HTR-8/SVneo (cell line): Measurements from ENCODE around the gene UBE2B.
"Not testable (repeated sequence)": the region's sequence is repeated elsewhere in the genome, so short reads cannot be mapped to it uniquely, and the experiment has no call there.

Source experiments
- DNase-seq: peaks from one replicate; pipeline ENCODE4 v3.0.0; 2011; ENCODE audit warnings: low spot score, mixed read lengths; ENCODE audit not compliant: insufficient read length
- FAIRE-seq: peaks from 2 replicates; lab custom pipeline; 2011; peaks lifted over from hg19 to GRCh38; lab: Jason Lieb, UNC

Gene UBE2B

GRCh38 chr5:134396274-134396673, 24.9 kb downstream of the UBE2B start:
- FAIRE-seq = no peak
- DNase-seq = no peak

GRCh38 chr5:134397196-134397595, 25.8 kb downstream of the UBE2B start:
- FAIRE-seq (no peak), DNase-seq (no peak)

DNA sequence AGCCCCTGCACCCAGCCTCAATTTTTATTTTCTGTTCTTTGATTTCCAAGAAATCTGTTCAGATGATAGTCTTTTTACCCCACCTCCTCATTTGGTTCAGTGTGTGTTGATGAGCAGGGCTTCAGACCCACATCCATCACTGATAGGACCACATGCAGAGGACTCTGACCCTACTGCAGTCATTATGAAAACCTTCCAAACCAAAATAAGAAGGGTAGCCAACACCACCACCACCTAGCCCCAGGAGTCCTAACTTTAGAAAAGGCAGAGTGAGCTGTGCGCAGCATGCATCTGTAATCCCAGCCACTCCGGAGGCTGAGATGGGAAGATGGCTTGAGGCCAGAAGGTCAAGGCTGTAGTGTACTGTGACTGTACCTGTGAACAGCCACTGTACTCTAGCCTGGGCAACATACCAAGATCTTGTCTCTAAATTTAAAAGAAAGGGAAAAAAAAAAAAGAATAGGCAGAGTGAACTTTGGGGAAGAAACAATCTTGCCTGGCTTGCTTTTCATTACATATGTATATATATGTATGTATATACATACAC, 27.3 kb downstream of the UBE2B start:
- FAIRE-seq (no peak), DNase-seq (no peak)

DNA sequence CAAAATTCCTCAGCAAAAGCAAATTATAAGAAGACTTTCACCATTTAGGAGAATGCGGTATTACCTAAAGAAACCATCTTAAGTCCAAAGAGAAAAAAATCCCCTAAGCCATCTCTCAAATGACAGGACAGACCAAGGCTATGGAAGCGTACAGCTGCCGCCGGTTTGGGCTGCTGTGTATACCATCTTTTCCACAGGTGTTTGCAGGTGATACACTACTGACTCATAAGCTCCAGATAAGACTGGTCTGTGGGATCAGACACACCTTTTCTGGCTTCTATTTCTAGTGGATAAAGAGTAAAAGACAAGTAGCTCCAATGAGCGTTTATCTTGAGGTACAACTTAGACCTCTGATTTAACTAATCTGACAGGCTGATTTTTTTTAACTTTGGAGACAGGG, 32.6 kb downstream of the UBE2B start:
- FAIRE-seq (no peak), DNase-seq (no peak)

DNA sequence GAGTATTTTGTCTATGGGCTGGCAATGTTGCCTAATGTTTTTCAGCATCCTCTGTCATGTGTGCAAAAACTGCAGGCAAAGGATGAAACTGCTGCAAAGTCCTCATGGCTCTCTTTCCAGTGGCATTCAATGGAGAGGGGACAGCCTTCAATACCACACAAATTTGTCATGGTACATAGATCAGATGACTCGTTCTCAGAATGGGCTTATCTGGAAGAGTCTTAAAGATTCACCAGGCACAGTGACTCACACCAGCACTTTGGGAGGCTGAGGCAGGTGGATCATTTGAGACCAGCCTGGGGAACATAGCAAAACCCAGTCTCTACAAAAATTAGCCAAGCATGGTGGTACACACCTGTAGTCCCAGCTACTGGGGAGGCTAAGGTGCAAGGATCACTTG, 35.0 kb downstream of the UBE2B start:
- FAIRE-seq (no peak), DNase-seq (no peak)

DNA sequence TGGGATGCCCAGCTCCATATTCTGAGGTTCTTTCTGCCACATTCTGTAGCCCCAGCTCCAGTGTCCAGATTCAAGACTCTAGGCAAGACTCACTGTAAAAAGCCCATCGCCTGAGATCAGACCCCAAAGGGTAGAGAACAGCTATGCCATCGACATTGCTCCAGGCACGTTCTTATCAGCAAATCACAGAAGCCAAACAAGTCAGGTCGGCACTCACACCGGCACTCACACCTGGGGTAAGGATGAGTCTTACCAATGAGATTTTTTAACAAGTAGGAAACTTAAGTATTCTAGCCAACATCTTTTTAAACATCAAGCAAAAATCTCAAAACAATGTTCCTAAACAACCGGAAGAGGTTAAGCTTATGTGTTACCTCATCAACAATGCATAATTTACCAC, 38.0 kb downstream of the UBE2B start:
- FAIRE-seq = no peak
- DNase-seq = no peak

DNA sequence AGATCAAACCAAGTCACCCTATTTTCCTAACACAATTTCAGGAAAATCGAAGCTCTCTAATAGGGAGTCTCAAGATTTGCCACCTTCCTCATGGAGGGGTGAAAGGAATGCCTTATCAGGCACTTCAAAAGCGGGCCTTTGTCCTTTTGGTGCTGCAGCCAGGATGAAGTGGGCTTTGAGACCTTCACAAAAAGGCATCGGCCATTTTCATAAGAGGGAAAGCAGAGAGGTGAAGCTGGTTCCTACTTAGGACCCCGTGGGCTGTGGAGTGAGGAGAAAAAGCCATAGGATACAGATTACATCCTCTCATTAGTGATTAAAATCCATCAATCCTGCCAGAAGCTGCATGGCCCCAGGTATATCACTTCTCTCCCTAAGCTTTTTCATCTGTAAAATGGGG, 39.5 kb downstream of the UBE2B start:
- DNase-seq (no peak), FAIRE-seq (no peak)

DNA sequence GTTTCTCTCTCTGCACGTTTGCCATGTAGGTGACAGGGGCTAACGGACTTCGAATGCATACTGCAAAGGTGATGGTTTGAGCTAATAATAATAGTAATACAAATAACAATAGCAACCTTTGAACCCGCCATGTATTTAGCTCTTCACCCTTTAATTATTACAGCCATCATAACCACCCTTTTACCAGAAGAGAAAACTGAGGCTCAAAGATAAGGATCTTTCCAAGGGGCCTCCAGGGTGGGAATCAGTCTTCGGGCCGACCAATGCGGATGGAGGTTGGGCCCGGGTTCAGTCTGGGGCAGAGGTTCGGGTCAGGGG, 39.8 kb downstream of the UBE2B start:
- DNase-seq = no peak
- no peak for FAIRE-seq

GRCh38 chr5:134411546-134412266, 40.3 kb downstream of the UBE2B start, which contains the start of gene CDKN2AIPNL:
Gene CDKN2AIPNL (minus strand): TSS chr5:134411881. CDS start chr5:134411854, 27 bp downstream.
- peak; percentile 13 for FAIRE-seq
- peak; percentile 88 for DNase-seq

DNA sequence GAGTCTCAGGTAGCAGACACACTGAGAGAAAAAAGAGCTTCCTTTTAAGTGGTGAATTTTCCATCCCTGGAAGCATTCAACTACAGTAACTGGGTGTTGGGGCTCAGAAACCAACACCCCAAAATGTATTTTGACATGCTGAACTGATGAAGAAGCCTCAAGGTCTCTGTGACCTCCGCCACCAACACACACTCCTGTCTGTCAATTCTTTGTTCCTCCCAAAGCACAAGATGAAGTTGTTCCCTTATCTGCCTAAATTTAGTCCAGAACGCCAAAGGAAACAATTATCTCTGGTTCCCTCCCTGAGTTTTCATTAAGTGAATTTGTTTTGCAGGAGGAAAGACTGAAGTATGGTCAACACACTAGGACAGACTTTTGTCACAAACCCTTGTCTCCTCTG, 41.7 kb downstream of the UBE2B start:
- no peak for DNase-seq
- no peak for FAIRE-seq

DNA sequence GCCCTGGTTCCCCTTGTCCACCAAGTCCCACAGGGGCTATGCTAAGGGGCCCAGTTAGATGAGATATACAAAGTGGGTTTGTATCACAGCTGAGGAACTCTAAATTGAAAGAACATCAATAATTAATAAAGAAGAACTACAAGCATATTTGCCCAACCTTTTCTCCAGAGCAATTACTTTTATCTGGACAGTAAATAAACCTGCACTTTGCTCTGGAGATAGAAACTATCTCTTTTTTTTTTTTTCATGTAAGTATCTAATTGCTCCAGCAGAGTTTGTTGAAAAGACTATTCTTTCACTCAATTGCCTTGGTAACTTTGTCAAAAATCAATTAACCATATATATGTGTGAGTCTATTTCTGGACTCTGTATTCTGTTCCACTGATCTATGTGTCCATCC, 46.3 kb downstream of the UBE2B start:
- DNase-seq (no peak), FAIRE-seq (no peak)

DNA sequence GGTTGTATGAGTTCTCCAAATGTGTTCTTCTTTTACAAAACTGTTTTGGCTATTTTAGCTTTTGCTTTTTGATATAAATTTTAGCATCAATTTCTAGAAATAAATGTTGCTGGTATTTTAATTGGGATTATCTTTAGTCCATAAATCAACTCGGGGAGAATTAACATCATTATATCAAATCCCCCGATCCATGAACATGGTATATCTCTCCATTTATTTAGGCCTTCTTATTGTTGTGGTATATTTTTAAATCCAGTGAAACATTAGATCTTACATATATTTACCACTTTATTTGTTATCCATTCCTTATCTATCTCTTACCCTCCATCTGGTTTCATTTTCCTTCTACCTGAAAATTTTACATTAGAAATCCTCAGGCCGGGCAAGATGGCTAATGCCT, 47.6 kb downstream of the UBE2B start:
- DNase-seq (no peak), FAIRE-seq (no peak)

- DNase-seq = no peak
- no peak for FAIRE-seq
Measured at GRCh38 chr5:134420343-134420742, 49.0 kb downstream of the UBE2B start.

- FAIRE-seq, DNase-seq: not testable (repeated sequence)
Measured at GRCh38 chr5:134421038-134421437, 49.7 kb downstream of the UBE2B start.

- FAIRE-seq = no peak
Measured at GRCh38 chr5:134422791-134423365, 51.5 kb downstream of the UBE2B start.

DNA sequence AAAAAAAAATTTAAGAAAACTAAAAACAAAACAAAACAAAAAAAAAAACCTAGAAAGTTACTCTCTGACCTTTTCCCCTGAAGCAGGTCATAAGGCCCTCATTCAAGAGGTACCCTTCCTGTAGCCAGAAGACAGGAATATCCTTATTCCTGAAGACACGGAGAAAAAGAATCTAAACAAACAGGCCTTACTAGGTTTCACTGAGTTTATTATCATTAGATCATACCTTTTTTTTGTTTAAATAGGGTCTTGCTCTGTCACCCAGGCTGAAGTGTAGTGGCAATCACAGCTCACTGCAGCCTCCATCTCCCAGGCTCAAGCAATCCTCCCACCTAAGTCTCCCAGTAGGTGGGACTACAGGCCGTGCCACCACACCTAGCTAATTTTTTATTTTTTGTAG, 52.0 kb downstream of the UBE2B start:
- DNase-seq (no peak), FAIRE-seq (no peak)

More at GRCh38 chr5:134422791-134423365, 51.5 kb downstream of the UBE2B start:
- no peak for DNase-seq

DNA sequence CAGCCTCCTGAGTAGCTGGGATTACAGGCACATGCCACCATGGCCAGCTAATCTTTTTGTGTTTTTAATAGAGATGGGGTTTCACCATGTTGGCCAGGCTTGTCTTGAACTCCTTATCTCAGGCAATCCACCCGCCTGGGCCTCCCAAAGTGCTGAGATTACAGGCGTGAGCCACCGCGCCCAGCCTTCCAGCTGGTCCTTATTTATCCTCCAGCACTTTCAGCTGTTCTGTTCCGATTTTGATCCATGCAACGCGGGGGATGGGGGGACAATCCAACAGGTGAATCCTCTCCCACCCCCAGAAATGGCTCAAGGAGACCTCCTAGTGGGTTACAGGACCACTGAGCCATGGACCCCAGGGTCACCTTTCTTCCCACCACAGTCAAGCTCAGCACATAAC, 55.0 kb downstream of the UBE2B start:
- no peak for FAIRE-seq
- no peak for DNase-seq

DNA sequence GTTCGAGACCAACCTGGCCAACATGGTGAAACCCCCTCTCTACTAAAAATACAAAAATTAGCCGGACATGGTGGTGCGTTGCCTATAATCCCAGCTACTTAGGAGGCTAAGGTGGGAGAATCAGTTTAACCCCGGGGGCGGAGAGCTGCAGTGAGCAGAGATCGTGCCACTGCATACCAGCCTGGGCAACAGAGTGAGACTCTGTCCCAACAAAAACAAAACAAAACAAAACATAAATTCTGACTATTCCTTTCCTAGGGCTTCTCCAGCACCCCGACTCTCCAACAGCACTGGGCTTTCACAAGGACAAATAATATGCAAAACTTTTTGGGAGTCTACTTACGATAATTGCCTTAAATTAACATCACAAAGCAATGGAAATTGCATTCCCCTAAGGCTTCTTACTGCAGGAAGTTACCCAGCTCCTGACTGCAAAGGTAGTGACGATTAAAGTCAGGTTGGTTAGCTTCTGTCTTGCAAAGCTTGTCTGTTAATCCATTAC, 56.2 kb downstream of the UBE2B start:
- DNase-seq (no peak), FAIRE-seq (no peak)

DNA sequence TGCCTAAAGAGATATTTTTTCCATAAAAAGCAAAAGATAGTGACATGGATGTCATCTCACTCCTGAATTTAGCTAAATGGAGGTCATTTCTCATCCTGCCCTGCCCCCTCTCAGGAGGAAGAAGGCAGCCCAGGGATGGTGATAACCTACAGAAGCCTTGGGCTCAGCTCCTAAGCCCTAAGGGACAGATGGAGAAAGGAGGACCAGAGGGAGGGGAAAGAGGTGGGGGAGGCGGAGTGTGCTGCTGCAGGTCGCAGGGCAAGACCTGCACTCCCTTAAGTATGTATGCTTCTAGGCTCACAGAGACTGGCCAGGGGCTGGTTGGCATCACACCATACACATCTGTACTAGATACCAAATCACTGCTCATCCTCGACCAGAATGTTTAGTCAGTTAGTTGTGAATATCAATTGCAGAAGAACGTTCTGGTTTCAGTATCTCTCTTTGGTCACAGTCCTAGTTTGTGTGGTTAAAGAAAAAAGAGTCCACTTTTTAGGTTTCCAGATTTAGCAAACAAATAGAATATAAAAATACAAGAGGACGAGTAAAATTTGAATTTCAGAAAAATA, 58.7 kb downstream of the UBE2B start:
- DNase-seq (no peak), FAIRE-seq (no peak)

GRCh38 chr5:134432174-134432573, 60.8 kb downstream of the UBE2B start:
- FAIRE-seq (no peak), DNase-seq (no peak)

GRCh38 chr5:134432677-134433359, 61.4 kb downstream of the UBE2B start:
- DNase-seq = no peak

More at GRCh38 chr5:134432677-134433359, 61.4 kb downstream of the UBE2B start:
- FAIRE-seq = no peak
